Endothelial cell of umbilical vein (primary cell): ENCODE measurements around the gene PRR36.

ENCODE experiments used
- EZH2 ChIP-seq: IDR thresholded peaks from 2 replicates; pipeline ENCODE4 v1.6.1; 2012; ENCODE audit warnings: borderline replicate concordance, low read depth, mild to moderate bottlenecking, moderate library complexity, low read length, inconsistent platforms; ENCODE audit not compliant: severe bottlenecking
- JUN ChIP-seq: IDR thresholded peaks from 2 replicates; pipeline ENCODE4 v1.6.1; 2011; ENCODE audit warnings: borderline replicate concordance, low read depth; ENCODE audit not compliant: insufficient read length, insufficient read depth
- POLR2A ChIP-seq: IDR thresholded peaks from 2 replicates; pipeline ENCODE4 v1.6.1; 2012; ENCODE audit warnings: low read depth, mild to moderate bottlenecking, control low read depth, low read length
- TF ChIP-seq, protein P1 (sequence below), 2 donors: IDR thresholded peaks; 1 replicate in 1 of 2; 2 replicates in 1 of 2; pipeline ENCODE4 v1.5.1; 2011; ENCODE audit warnings: low read length in 2 of 2, mild to moderate bottlenecking in 2 of 2, moderate library complexity in 2 of 2, control low read depth in 1 of 2, inconsistent platforms in 1 of 2, low read depth in 1 of 2; ENCODE audit not compliant: insufficient read depth in 1 of 2; ENCODE audit errors: extremely low read depth in 1 of 2

DNA sequence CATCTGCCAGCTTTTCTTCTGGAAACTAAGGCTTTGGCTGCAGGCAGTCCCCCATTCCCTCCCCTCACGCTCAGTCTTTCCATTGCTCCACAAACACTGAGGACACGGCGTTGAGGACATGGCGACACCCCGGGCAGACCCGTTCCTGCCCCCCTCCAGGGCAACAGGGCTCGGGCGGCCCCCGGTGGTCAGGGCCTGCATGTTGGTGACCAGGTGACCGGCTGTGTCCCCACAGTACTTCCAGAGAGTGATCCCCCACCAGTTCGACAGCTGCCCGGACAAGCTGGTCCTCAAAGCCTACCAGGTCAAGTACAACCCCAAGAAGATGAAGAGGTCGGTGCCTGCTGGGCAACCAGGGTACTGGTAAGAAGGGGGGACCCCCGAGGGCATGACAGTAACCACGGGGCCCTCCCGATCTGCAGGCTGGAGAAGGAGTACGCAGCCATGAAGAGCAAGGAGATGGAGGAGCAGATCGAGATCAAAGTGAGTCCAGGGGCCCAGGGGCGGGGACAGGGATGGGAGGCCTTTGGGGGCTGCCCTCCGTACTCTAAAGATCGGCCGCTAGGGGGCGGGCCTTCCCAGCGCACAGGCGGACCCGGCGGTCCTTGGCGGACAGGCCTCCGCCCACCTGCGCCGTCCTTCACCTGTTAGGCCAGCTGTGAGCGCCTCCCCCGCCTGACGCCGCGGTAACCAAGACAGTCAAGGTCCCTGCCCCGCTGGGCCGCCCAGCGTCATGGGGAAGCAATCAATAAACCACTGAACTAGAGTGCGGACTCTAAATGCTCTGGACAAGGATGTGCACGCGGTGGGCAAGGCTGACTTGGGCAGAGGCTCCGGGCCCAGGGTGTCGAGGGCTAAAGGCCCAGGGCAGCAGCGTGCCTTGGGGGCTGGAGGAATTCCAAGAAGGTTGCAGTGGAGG lies 21.1 kb downstream of the PRR36 start:
- TF ChIP-seq, protein P1, sequence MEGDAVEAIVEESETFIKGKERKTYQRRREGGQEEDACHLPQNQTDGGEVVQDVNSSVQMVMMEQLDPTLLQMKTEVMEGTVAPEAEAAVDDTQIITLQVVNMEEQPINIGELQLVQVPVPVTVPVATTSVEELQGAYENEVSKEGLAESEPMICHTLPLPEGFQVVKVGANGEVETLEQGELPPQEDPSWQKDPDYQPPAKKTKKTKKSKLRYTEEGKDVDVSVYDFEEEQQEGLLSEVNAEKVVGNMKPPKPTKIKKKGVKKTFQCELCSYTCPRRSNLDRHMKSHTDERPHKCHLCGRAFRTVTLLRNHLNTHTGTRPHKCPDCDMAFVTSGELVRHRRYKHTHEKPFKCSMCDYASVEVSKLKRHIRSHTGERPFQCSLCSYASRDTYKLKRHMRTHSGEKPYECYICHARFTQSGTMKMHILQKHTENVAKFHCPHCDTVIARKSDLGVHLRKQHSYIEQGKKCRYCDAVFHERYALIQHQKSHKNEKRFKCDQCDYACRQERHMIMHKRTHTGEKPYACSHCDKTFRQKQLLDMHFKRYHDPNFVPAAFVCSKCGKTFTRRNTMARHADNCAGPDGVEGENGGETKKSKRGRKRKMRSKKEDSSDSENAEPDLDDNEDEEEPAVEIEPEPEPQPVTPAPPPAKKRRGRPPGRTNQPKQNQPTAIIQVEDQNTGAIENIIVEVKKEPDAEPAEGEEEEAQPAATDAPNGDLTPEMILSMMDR (IDR thresholded peaks at IDR 0.05; ENCODE audit: extremely low read depth in 1 of 2, insufficient read depth in 1 of 2, low read depth in 1 of 2, low read length in 2 of 2): peak; percentile 63 to 92
- TF ChIP-seq POLR2A: no peak
- no peak for TF ChIP-seq EZH2
- no peak for TF ChIP-seq JUN
